GM23338 (cell line): ENCODE results near the gene ST14. TPM values are rescaled to one million over a fixed set of nuclear protein-coding genes. Genes with fewer than 3 reads are reported as not detected.

Experiments
- ATAC-seq: fragments of 200-7000 bp; cut with Tn5 transposase; 3 replicates; pipeline ENCODE4 v1.9.1; 2020
- DNase-seq: peaks from one replicate; pipeline ENCODE4 v3.0.0-alpha.2; 2015; ENCODE audit warnings: low spot score
- H2AFZ ChIP-seq: fragments of 200-600 bp; sonication (generic); 2 replicates; pipeline ENCODE4 v1.8.0; 2016; ENCODE audit warnings: antibody characterized with exemption, mild to moderate bottlenecking, moderate library complexity
- H3F3A ChIP-seq: fragments of 200-600 bp; sonication (generic); replicated peaks from 2 replicates; pipeline ENCODE4 v1.8.0; 2017; ENCODE audit warnings: antibody characterized with exemption, mixed run types, low read depth
- H3K27ac ChIP-seq: fragments of 200-600 bp; sonication (generic); 2 replicates; pipeline ENCODE4 v1.6.1; 2016; ENCODE audit warnings: low read depth
- H3K27me3 ChIP-seq: fragments of 200-600 bp; sonication (generic); 2 replicates; pipeline ENCODE4 v1.8.0; 2016; ENCODE audit warnings: mild to moderate bottlenecking, mixed run types, moderate library complexity; ENCODE audit not compliant: insufficient read depth
- H3K36me3 ChIP-seq: fragments of 200-600 bp; sonication (generic); 2 replicates; pipeline ENCODE4 v1.8.0; 2016; ENCODE audit warnings: mild to moderate bottlenecking; ENCODE audit not compliant: insufficient read depth
- H3K4me1 ChIP-seq: fragments of 200-600 bp; sonication (generic); 2 replicates; pipeline ENCODE4 v1.8.0; 2016; ENCODE audit warnings: mild to moderate bottlenecking, moderate library complexity; ENCODE audit not compliant: insufficient read depth
- H3K4me2 ChIP-seq: fragments of 200-600 bp; sonication (generic); 2 replicates; pipeline ENCODE4 v1.7.1; 2017; ENCODE audit warnings: mixed run types
- H3K4me3 ChIP-seq: fragments of 200-600 bp; sonication (generic); 2 replicates; pipeline ENCODE4 v1.6.1; 2016; ENCODE audit warnings: mixed run types
- H3K79me2 ChIP-seq: fragments of 200-600 bp; sonication (generic); replicated peaks from 2 replicates; pipeline ENCODE4 v1.8.0; 2017; ENCODE audit warnings: mild to moderate bottlenecking; ENCODE audit not compliant: insufficient read depth
- H3K9me2 ChIP-seq: fragments of 200-600 bp; sonication (generic); 2 replicates; pipeline ENCODE4 v1.8.0; 2017; ENCODE audit not compliant: insufficient read depth
- H4K20me1 ChIP-seq: fragments of 200-600 bp; sonication (generic); replicated peaks from 2 replicates; pipeline ENCODE4 v1.8.0; 2017; ENCODE audit warnings: mild to moderate bottlenecking; ENCODE audit not compliant: insufficient read depth
- H3K27ac Mint-ChIP-seq: 2 replicates; pipeline ENCODE4 v1.8.0; 2020; ENCODE audit warnings: inconsistent platforms, mild to moderate bottlenecking, moderate library complexity, mixed read lengths
- H3K27me3 Mint-ChIP-seq: 3 replicates; pipeline ENCODE4 v1.8.0; 2022; ENCODE audit warnings: low read depth, mild to moderate bottlenecking, moderate library complexity, mixed read lengths, inconsistent platforms; ENCODE audit not compliant: insufficient read depth, poor library complexity
- H3K36me3 Mint-ChIP-seq: 3 replicates; pipeline ENCODE4 v1.8.0; 2021; ENCODE audit warnings: low read depth, mild to moderate bottlenecking, inconsistent platforms, moderate library complexity, mixed read lengths
- H3K4me1 Mint-ChIP-seq: 3 replicates; pipeline ENCODE4 v1.8.0; 2020; ENCODE audit warnings: mild to moderate bottlenecking, inconsistent platforms, mixed read lengths
- H3K4me3 Mint-ChIP-seq: 3 replicates; pipeline ENCODE4 v1.8.0; 2021; ENCODE audit warnings: moderate library complexity, mild to moderate bottlenecking, inconsistent platforms, mixed read lengths
- H3K9me3 Mint-ChIP-seq: 3 replicates; pipeline ENCODE4 v1.8.0; 2020; ENCODE audit warnings: moderate library complexity, mild to moderate bottlenecking, inconsistent platforms, mixed read lengths
- CREB1 ChIP-seq: fragments of 250-450 bp; sonication (Bioruptor Pico); IDR thresholded peaks from 2 replicates; pipeline ENCODE4 v1.5.0; 2020; ENCODE audit warnings: low read depth, mild to moderate bottlenecking, moderate library complexity
- ZNF114 ChIP-seq: fragments of 250-450 bp; sonication (Bioruptor Pico); IDR thresholded peaks from 2 replicates; pipeline ENCODE4 v1.5.0; 2020; ENCODE audit warnings: mild to moderate bottlenecking, moderate library complexity
- ZNF331 ChIP-seq: fragments of 250-450 bp; sonication (Bioruptor Pico); IDR thresholded peaks from 2 replicates; pipeline ENCODE4 v1.5.0; 2020; ENCODE audit warnings: low read depth, mild to moderate bottlenecking, moderate library complexity
- polyA plus RNA-seq: library from polyadenylated mRNA; unstranded; fragments of >200 nt; fragmentation: Nextera tagmentation; extraction: Ambion mirVana; gene quantifications from 2 replicates; pipeline ENCODE4 v1.2.1, GENCODE V29; 2016
- total RNA-seq: library from RNA; depleted of rRNA; stranded (reverse); fragments of >200 nt; shearing (Covaris generic); gene quantifications from 2 replicates; pipeline ENCODE4 v1.2.3, GENCODE V29; 2014
- TF ChIP-seq, protein P1 (sequence below): IDR thresholded peaks from 2 replicates; pipeline ENCODE4 v1.6.1; 2016; ENCODE audit warnings: antibody characterized with exemption
- TF ChIP-seq, protein P2 (sequence below), 2 experiments: fragments of 200-600 bp in 1 of 2; sonication (generic) in 1 of 2; conservative IDR thresholded peaks; 2 replicates each; pipeline versions ENCODE4 v1.5.1 to v1.6.1; 2016 to 2017; ENCODE audit warnings: antibody characterized with exemption in 2 of 2, low read depth in 2 of 2, mild to moderate bottlenecking in 2 of 2, moderate library complexity in 1 of 2
- TF ChIP-seq, protein P3 (sequence below): fragments of 250-450 bp; sonication (Bioruptor Pico); IDR thresholded peaks from 2 replicates; pipeline ENCODE4 v1.5.0; 2020; ENCODE audit warnings: mild to moderate bottlenecking, moderate library complexity

The ST14 gene
- total and polyA plus RNA-seq, 2 experiments from 2014 or later = 7.9 to 32.7 TPM

DNA sequence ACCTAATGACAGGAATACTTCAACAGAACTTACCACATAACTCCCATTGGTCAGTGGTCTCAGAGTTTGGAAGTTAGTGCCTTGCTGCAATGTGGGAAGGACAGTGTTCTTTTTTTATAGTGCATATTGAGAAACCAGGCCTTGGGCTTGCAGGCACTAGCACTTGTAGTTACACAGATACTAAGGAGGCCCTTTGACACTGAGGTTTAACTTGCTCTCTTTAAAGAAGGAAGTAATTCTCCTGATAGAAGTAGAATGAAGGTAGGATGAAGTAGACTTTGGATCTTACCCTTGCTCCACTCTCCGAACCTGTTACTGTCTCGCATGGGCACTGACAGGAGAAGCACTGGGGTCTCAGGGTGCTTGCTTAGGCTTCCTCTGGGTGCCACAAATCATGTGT, 31.0 kb upstream of the ST14 start:
- no peak for TF ChIP-seq ZNF331 (CRISPR knock-in tag)
- TF ChIP-seq, protein P1, sequence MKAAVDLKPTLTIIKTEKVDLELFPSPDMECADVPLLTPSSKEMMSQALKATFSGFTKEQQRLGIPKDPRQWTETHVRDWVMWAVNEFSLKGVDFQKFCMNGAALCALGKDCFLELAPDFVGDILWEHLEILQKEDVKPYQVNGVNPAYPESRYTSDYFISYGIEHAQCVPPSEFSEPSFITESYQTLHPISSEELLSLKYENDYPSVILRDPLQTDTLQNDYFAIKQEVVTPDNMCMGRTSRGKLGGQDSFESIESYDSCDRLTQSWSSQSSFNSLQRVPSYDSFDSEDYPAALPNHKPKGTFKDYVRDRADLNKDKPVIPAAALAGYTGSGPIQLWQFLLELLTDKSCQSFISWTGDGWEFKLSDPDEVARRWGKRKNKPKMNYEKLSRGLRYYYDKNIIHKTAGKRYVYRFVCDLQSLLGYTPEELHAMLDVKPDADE = no peak
- TF ChIP-seq, protein P2, sequence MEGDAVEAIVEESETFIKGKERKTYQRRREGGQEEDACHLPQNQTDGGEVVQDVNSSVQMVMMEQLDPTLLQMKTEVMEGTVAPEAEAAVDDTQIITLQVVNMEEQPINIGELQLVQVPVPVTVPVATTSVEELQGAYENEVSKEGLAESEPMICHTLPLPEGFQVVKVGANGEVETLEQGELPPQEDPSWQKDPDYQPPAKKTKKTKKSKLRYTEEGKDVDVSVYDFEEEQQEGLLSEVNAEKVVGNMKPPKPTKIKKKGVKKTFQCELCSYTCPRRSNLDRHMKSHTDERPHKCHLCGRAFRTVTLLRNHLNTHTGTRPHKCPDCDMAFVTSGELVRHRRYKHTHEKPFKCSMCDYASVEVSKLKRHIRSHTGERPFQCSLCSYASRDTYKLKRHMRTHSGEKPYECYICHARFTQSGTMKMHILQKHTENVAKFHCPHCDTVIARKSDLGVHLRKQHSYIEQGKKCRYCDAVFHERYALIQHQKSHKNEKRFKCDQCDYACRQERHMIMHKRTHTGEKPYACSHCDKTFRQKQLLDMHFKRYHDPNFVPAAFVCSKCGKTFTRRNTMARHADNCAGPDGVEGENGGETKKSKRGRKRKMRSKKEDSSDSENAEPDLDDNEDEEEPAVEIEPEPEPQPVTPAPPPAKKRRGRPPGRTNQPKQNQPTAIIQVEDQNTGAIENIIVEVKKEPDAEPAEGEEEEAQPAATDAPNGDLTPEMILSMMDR (conservative IDR thresholded peaks at IDR 0.05; ENCODE audit: low read depth in 2 of 2) = no peak
- TF ChIP-seq, protein P3, sequence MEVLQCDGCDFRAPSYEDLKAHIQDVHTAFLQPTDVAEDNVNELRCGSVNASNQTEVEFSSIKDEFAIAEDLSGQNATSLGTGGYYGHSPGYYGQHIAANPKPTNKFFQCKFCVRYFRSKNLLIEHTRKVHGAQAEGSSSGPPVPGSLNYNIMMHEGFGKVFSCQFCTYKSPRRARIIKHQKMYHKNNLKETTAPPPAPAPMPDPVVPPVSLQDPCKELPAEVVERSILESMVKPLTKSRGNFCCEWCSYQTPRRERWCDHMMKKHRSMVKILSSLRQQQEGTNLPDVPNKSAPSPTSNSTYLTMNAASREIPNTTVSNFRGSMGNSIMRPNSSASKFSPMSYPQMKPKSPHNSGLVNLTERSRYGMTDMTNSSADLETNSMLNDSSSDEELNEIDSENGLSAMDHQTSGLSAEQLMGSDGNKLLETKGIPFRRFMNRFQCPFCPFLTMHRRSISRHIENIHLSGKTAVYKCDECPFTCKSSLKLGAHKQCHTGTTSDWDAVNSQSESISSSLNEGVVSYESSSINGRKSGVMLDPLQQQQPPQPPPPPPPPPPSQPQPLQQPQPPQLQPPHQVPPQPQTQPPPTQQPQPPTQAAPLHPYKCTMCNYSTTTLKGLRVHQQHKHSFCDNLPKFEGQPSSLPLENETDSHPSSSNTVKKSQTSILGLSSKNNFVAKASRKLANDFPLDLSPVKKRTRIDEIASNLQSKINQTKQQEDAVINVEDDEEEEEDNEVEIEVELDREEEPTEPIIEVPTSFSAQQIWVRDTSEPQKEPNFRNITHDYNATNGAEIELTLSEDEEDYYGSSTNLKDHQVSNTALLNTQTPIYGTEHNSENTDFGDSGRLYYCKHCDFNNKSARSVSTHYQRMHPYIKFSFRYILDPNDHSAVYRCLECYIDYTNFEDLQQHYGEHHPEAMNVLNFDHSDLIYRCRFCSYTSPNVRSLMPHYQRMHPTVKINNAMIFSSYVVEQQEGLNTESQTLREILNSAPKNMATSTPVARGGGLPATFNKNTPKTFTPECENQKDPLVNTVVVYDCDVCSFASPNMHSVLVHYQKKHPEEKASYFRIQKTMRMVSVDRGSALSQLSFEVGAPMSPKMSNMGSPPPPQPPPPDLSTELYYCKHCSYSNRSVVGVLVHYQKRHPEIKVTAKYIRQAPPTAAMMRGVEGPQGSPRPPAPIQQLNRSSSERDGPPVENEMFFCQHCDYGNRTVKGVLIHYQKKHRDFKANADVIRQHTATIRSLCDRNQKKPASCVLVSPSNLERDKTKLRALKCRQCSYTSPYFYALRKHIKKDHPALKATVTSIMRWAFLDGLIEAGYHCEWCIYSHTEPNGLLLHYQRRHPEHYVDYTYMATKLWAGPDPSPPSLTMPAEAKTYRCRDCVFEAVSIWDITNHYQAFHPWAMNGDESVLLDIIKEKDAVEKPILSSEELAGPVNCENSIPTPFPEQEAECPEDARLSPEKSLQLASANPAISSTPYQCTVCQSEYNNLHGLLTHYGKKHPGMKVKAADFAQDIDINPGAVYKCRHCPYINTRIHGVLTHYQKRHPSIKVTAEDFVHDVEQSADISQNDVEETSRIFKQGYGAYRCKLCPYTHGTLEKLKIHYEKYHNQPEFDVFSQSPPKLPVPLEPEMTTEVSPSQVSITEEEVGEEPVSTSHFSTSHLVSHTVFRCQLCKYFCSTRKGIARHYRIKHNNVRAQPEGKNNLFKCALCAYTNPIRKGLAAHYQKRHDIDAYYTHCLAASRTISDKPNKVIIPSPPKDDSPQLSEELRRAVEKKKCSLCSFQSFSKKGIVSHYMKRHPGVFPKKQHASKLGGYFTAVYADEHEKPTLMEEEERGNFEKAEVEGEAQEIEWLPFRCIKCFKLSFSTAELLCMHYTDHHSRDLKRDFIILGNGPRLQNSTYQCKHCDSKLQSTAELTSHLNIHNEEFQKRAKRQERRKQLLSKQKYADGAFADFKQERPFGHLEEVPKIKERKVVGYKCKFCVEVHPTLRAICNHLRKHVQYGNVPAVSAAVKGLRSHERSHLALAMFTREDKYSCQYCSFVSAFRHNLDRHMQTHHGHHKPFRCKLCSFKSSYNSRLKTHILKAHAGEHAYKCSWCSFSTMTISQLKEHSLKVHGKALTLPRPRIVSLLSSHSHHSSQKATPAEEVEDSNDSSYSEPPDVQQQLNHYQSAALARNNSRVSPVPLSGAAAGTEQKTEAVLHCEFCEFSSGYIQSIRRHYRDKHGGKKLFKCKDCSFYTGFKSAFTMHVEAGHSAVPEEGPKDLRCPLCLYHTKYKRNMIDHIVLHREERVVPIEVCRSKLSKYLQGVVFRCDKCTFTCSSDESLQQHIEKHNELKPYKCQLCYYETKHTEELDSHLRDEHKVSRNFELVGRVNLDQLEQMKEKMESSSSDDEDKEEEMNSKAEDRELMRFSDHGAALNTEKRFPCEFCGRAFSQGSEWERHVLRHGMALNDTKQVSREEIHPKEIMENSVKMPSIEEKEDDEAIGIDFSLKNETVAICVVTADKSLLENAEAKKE = no peak
- no peak for TF ChIP-seq CREB1 (CRISPR knock-in tag)
- no peak for TF ChIP-seq ZNF114 (CRISPR knock-in tag)
- Histone ChIP-seq H3K27me3 (no peaks in the 10 kb centered on the region), H3K4me3 (no peak overlapping the region), H3K79me2 (0 out of 2 replicates have a peak, but pooled peaks cover 5% of the 10 kb centered on the region), H3F3A (0 out of 2 replicates have a peak, but pooled peaks cover 4% of the 10 kb centered on the region), H3K9me2 (no peaks in the 10 kb centered on the region), H3K4me2 (no peak overlapping the region), H3K4me1 (no peaks in the 10 kb centered on the region), H3K36me3 (peaks cover 68% of the 10 kb centered on the region), H3K27ac (no peak overlapping the region), H4K20me1 (no peaks in the 10 kb centered on the region; the same call in 1 of the 2 replicates), H2AFZ (no peak overlapping the region)
- Mint-ChIP-seq H3K4me1 (no peaks in the 10 kb centered on the region), H3K36me3 (peaks cover 78% of the 10 kb centered on the region), H3K27me3 (peaks cover 9% of the 10 kb centered on the region), H3K9me3 (peaks cover 18% of the 10 kb centered on the region), H3K27ac (no peak overlapping the region), H3K4me3 (no peak overlapping the region)
- ATAC-seq = no peak
- DNase-seq = no peak
